Activated naive CD8-positive, alpha-beta T cell treated with anti-CD3 and anti-CD28 coated beads, Interleukin-2, amount 50 U/mL, for 24 hours (primary cell): Measurements from ENCODE around the gene ROBO4.

Experiments
- ATAC-seq: fragments of 150-1000 bp; cut with Tn5 transposase; one replicate; pipeline ENCODE4 v1.10.0; 2021
- DNase-seq: peaks from one replicate; pipeline ENCODE4 v3.0.0; 2021
- H3K27ac Mint-ChIP-seq: one replicate; pipeline ENCODE4 v1.8.0; 2021; ENCODE audit warnings: mild to moderate bottlenecking, mixed read lengths
- H3K27me3 Mint-ChIP-seq: one replicate; pipeline ENCODE4 v1.8.0; 2021; ENCODE audit warnings: mixed read lengths
- H3K36me3 Mint-ChIP-seq: one replicate; pipeline ENCODE4 v1.8.0; 2021; ENCODE audit warnings: low read depth, mixed read lengths
- H3K4me1 Mint-ChIP-seq: one replicate; pipeline ENCODE4 v1.8.0; 2021; ENCODE audit warnings: mixed read lengths
- H3K4me3 Mint-ChIP-seq: one replicate; pipeline ENCODE4 v1.8.0; 2021; ENCODE audit warnings: mild to moderate bottlenecking, moderate library complexity, mixed read lengths
- H3K9me3 Mint-ChIP-seq: one replicate; pipeline ENCODE4 v1.8.0; 2021; ENCODE audit warnings: mixed read lengths

The ROBO4 gene

GRCh38 chr11:124864892-124865180, 32.8 kb downstream of the ROBO4 start:
- DNase-seq: no peak
- Mint-ChIP-seq H3K27ac (no peak overlapping the region), H3K27me3 (peaks cover 85% of the 10 kb centered on the region), H3K9me3 (no peaks in the 10 kb centered on the region), H3K4me1 (peaks cover 33% of the 10 kb centered on the region), H3K4me3 (no peak overlapping the region), H3K36me3 (no peaks in the 10 kb centered on the region)
- no peak for ATAC-seq

GRCh38 chr11:124864176-124864891, 33.3 kb downstream of the ROBO4 start:
- Mint-ChIP-seq H3K27me3 (peaks cover 83% of the 10 kb centered on the region), H3K4me1 (peaks cover 30% of the 10 kb centered on the region), H3K9me3 (no peaks in the 10 kb centered on the region), H3K27ac (no peak overlapping the region), H3K4me3 (no peak overlapping the region), H3K36me3 (no peaks in the 10 kb centered on the region)
- no peak for ATAC-seq
- no peak for DNase-seq

GRCh38 chr11:124863826-124864165, 33.9 kb downstream of the ROBO4 start:
- no peak overlapping the region for H3K4me3 Mint-ChIP-seq
- H3K36me3 Mint-ChIP-seq: no peaks in the 10 kb centered on the region
- no peak for DNase-seq
- no peak for ATAC-seq
- no peaks in the 10 kb centered on the region for H3K9me3 Mint-ChIP-seq
- no peak overlapping the region for H3K27ac Mint-ChIP-seq
- peaks cover 30% of the 10 kb centered on the region for H3K4me1 Mint-ChIP-seq
- H3K27me3 Mint-ChIP-seq: peaks cover 77% of the 10 kb centered on the region

- DNase-seq (no peak), ATAC-seq (no peak)
- Mint-ChIP-seq H3K36me3 (no peaks in the 10 kb centered on the region), H3K27me3 (peaks cover 72% of the 10 kb centered on the region), H3K27ac (no peak overlapping the region), H3K4me3 (no peak overlapping the region), H3K4me1 (peaks cover 28% of the 10 kb centered on the region), H3K9me3 (no peaks in the 10 kb centered on the region)
Observed at GRCh38 chr11:124863137-124863825, 34.4 kb downstream of the ROBO4 start.

GRCh38 chr11:124861670-124862069, 36.0 kb downstream of the ROBO4 start:
- H3K27me3 Mint-ChIP-seq: peaks cover 58% of the 10 kb centered on the region
- DNase-seq (no peak), ATAC-seq (no peak)
- peaks cover 20% of the 10 kb centered on the region for H3K4me1 Mint-ChIP-seq
- H3K27ac Mint-ChIP-seq: no peak overlapping the region
- H3K36me3 Mint-ChIP-seq: no peaks in the 10 kb centered on the region
- no peaks in the 10 kb centered on the region for H3K9me3 Mint-ChIP-seq
- H3K4me3 Mint-ChIP-seq: no peak overlapping the region

GRCh38 chr11:124859171-124859570, 38.5 kb downstream of the ROBO4 start:
- DNase-seq (no peak), ATAC-seq (no peak)
- peaks cover 36% of the 10 kb centered on the region for H3K27me3 Mint-ChIP-seq
- no peaks in the 10 kb centered on the region for H3K36me3 Mint-ChIP-seq
- no peak overlapping the region for H3K4me3 Mint-ChIP-seq
- H3K4me1 Mint-ChIP-seq: peaks cover 8% of the 10 kb centered on the region
- no peaks in the 10 kb centered on the region for H3K9me3 Mint-ChIP-seq
- H3K27ac Mint-ChIP-seq: no peak overlapping the region

- Mint-ChIP-seq H3K36me3 (no peaks in the 10 kb centered on the region), H3K27ac (no peak overlapping the region), H3K4me3 (no peak overlapping the region), H3K27me3 (peaks cover 95% of the 10 kb centered on the region), H3K9me3 (no peaks in the 10 kb centered on the region), H3K4me1 (no peaks in the 10 kb centered on the region)
- DNase-seq (no peak), ATAC-seq (no peak)
Observed at GRCh38 chr11:124846070-124846673, 51.5 kb downstream of the ROBO4 start.

- no peak overlapping the region for H3K27ac Mint-ChIP-seq
- H3K36me3 Mint-ChIP-seq: no peaks in the 10 kb centered on the region
- no peak for DNase-seq
- ATAC-seq: no peak
- H3K4me1 Mint-ChIP-seq: peaks cover 3% of the 10 kb centered on the region
- no peak overlapping the region for H3K4me3 Mint-ChIP-seq
- H3K27me3 Mint-ChIP-seq: peaks cover 95% of the 10 kb centered on the region
- no peaks in the 10 kb centered on the region for H3K9me3 Mint-ChIP-seq
Observed at GRCh38 chr11:124844664-124845079, 53.0 kb downstream of the ROBO4 start.

GRCh38 chr11:124843616-124843910, 54.1 kb downstream of the ROBO4 start:
- H3K4me1 Mint-ChIP-seq: peaks cover 3% of the 10 kb centered on the region
- H3K27me3 Mint-ChIP-seq: peaks cover 89% of the 10 kb centered on the region
- no peak overlapping the region for H3K4me3 Mint-ChIP-seq
- H3K27ac Mint-ChIP-seq: no peak overlapping the region
- no peaks in the 10 kb centered on the region for H3K9me3 Mint-ChIP-seq
- H3K36me3 Mint-ChIP-seq: no peaks in the 10 kb centered on the region
- no peak for ATAC-seq
- no peak for DNase-seq

- Mint-ChIP-seq H3K27ac (no peak overlapping the region), H3K36me3 (no peaks in the 10 kb centered on the region), H3K4me1 (peaks cover 3% of the 10 kb centered on the region), H3K4me3 (no peak overlapping the region), H3K27me3 (peaks cover 89% of the 10 kb centered on the region), H3K9me3 (no peaks in the 10 kb centered on the region)
- no peak for DNase-seq
- ATAC-seq: no peak
Observed at GRCh38 chr11:124842305-124842704, 55.4 kb downstream of the ROBO4 start.

GRCh38 chr11:124841840-124842239, 55.8 kb downstream of the ROBO4 start:
- no peak overlapping the region for H3K4me3 Mint-ChIP-seq
- ATAC-seq (no peak), DNase-seq (no peak)
- no peaks in the 10 kb centered on the region for H3K36me3 Mint-ChIP-seq
- peaks cover 88% of the 10 kb centered on the region for H3K27me3 Mint-ChIP-seq
- peaks cover 6% of the 10 kb centered on the region for H3K4me1 Mint-ChIP-seq
- H3K27ac Mint-ChIP-seq: no peak overlapping the region
- no peaks in the 10 kb centered on the region for H3K9me3 Mint-ChIP-seq

- peaks cover 84% of the 10 kb centered on the region for H3K27me3 Mint-ChIP-seq
- no peaks in the 10 kb centered on the region for H3K36me3 Mint-ChIP-seq
- H3K4me1 Mint-ChIP-seq: peaks cover 10% of the 10 kb centered on the region
- no peak overlapping the region for H3K4me3 Mint-ChIP-seq
- no peak for ATAC-seq
- no peak overlapping the region for H3K27ac Mint-ChIP-seq
- DNase-seq: no peak
- no peaks in the 10 kb centered on the region for H3K9me3 Mint-ChIP-seq
Observed at GRCh38 chr11:124841201-124841600, 56.5 kb downstream of the ROBO4 start.

- no peaks in the 10 kb centered on the region for H3K36me3 Mint-ChIP-seq
- H3K27me3 Mint-ChIP-seq: peaks cover 82% of the 10 kb centered on the region
- ATAC-seq (no peak), DNase-seq (no peak)
- H3K27ac Mint-ChIP-seq: no peak overlapping the region
- no peaks in the 10 kb centered on the region for H3K9me3 Mint-ChIP-seq
- no peak overlapping the region for H3K4me3 Mint-ChIP-seq
- peaks cover 12% of the 10 kb centered on the region for H3K4me1 Mint-ChIP-seq
Observed at GRCh38 chr11:124840666-124841065, 57.0 kb downstream of the ROBO4 start.

GRCh38 chr11:124839972-124840621, 57.6 kb downstream of the ROBO4 start:
- peaks cover 80% of the 10 kb centered on the region for H3K27me3 Mint-ChIP-seq
- no peak overlapping the region for H3K27ac Mint-ChIP-seq
- DNase-seq: no peak
- peak overlapping the region; percentile 42 for H3K4me3 Mint-ChIP-seq
- no peak for ATAC-seq
- H3K9me3 Mint-ChIP-seq: no peaks in the 10 kb centered on the region
- H3K36me3 Mint-ChIP-seq: no peaks in the 10 kb centered on the region
- peaks cover 12% of the 10 kb centered on the region for H3K4me1 Mint-ChIP-seq
